Effector memory CD8-positive, alpha-beta T cell (primary cell): Measurements from ENCODE around the gene LYPLAL1.
"Not testable (repeated sequence)": the region's sequence is repeated elsewhere in the genome, so short reads cannot be mapped to it uniquely, and the experiment has no call there.

Experiments
- ATAC-seq: fragments of 150-1000 bp; cut with Tn5 transposase; replicated peaks from 2 replicates; pipeline ENCODE4 v1.10.0; 2021; ENCODE audit warnings: mild to moderate bottlenecking, moderate library complexity
- DNase-seq, 3 experiments: peaks; one replicate each; pipeline ENCODE4 v3.0.0; 2021
- H3K27ac Mint-ChIP-seq, 2 donors: one replicate each; pipeline ENCODE4 v1.8.0; 2022; ENCODE audit warnings: mild to moderate bottlenecking in 2 of 2, mixed read lengths in 2 of 2, moderate library complexity in 2 of 2
- H3K27me3 Mint-ChIP-seq, 2 donors: one replicate each; pipeline ENCODE4 v1.8.0; 2022; ENCODE audit warnings: mixed read lengths in 2 of 2
- H3K36me3 Mint-ChIP-seq: one replicate; pipeline ENCODE4 v1.8.0; 2022; ENCODE audit warnings: mild to moderate bottlenecking, moderate library complexity, mixed read lengths; ENCODE audit not compliant: insufficient read depth
- H3K4me1 Mint-ChIP-seq, 2 donors: one replicate each; pipeline ENCODE4 v1.8.0; 2022; ENCODE audit warnings: low read depth in 2 of 2, mixed read lengths in 2 of 2
- H3K4me3 Mint-ChIP-seq, 2 donors: one replicate each; pipeline ENCODE4 v1.8.0; 2022; ENCODE audit warnings: mild to moderate bottlenecking in 2 of 2, mixed read lengths in 2 of 2, moderate library complexity in 2 of 2
- H3K9me3 Mint-ChIP-seq, 2 donors: one replicate each; pipeline ENCODE4 v1.8.0; 2022; ENCODE audit warnings: mixed read lengths in 2 of 2

LYPLAL1 gene

DNA sequence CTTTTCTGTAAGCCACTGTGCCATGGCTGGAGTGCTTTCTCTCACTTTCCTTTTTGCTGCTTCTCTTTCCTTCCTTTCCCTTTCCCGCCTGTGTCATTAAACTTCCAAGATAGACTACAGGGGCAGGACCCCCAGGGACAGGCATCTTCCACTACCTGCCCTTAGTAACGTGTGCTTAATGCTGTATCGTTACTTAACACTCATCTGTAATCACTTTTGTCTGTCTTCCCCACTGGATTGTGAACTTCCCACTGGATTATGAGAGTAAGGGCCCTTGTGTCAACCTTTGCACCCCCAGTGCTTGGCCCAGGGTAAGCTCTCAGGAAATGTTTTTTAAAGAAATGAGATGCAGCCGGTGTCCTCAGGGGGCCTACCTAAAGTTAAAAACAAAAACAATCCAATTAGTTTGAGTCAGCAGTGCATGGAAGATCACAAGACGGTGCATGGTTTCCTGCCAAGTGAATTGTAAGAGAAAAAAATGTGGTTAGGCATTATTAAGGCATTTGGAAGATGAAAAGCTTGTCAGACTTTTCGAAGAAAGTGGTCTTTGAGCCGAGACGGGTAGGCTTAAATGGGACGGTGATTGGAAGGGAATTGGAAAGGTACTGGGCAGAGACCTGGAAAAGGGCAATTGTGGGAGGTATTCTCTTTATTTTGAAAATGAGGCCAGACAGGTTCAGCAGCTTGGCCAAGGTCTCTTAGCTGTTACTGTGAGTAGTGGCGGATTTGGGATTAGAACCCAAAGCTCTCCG is 958 bp downstream of the LYPLAL1 start:
- H3K27ac Mint-ChIP-seq, result peak overlapping the region; percentile 92 to 97

DNA sequence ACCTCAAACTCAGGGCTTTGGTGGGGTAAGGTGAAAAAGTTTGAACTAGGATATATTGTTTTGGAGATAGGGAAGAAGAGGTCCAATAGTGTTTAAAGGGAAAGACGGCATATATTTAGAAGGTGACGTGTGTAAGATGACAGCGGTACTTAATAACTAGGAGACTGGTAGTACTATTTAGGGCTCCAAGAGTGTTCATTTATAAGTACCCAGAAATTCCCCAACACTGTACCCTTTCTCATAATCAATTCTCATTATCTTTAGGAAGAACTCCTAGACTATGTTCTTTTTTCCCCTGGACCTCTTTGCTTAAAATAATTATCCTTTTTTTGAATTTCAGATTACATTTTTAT is 1.5 kb downstream of the LYPLAL1 start:
- DNase-seq (no peak), ATAC-seq (no peak)
- Mint-ChIP-seq H3K4me3 (peak overlapping the region; percentile 89 to 95), H3K27ac (peak overlapping the region in 1 of 2 donors; percentile 97), H3K36me3 (peaks cover 19% of the 10 kb centered on the region), H3K27me3 (no peaks in the 10 kb centered on the region), H3K4me1 (peaks cover 32 to 39% of the 10 kb centered on the region in 2 donors), H3K9me3 (peaks cover 0 to 5% of the 10 kb centered on the region in 2 donors)

More for the DNA sequence above, 958 bp downstream of the LYPLAL1 start:
- ATAC-seq (no peak), DNase-seq (peak in 1 of 3 experiments; percentile 1)
- Mint-ChIP-seq H3K9me3 (peaks cover 0 to 5% of the 10 kb centered on the region in 2 donors), H3K27me3 (no peaks in the 10 kb centered on the region), H3K36me3 (peaks cover 16% of the 10 kb centered on the region), H3K4me1 (peaks cover 32 to 39% of the 10 kb centered on the region in 2 donors), H3K4me3 (peak overlapping the region; percentile 89 to 95)

DNA sequence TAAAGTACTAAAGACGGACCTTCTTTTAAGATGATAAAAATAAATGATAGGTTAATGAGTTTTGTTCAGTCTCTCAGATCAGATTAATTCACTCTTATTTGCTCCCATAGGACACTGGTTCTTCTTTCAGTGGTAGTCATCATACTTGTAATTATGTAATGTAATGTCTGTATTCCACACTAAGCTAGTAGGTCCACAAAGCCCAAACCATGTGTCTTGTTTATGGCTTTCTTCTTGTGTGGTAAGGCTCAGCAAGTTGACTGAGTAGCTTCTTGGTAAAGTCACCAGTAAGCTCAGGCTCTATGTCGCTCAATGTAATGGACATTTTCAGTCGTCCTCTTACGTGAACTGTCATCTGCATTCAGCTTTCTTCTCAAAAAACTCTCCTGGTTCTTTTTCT is 2.5 kb downstream of the LYPLAL1 start:
- Mint-ChIP-seq H3K27me3 (no peaks in the 10 kb centered on the region), H3K9me3 (peaks cover 0 to 5% of the 10 kb centered on the region in 2 donors), H3K36me3 (peaks cover 19% of the 10 kb centered on the region), H3K4me1 (peaks cover 32 to 39% of the 10 kb centered on the region in 2 donors), H3K27ac (no peak overlapping the region), H3K4me3 (no peak overlapping the region)
- ATAC-seq (no peak), DNase-seq (no peak)

DNA sequence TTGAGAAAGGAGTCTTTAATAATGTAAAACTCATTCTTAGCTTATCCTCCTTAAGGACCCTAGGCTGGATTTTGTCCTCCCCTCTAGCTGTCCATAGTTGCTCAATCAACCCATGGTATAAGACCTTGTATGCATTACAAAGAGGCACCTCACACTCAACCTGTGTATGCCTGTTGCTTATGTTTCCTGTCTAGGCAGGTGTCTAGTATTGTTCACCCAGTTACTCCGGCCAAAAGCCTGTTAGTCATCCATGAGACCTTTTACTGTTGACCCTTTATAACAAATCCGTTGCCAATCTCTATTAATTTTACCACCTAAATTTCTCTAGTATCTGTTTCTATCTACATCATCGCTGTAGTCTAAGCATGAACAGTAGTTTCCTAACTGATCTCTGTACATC is 3.7 kb downstream of the LYPLAL1 start:
- DNase-seq (no peak), ATAC-seq (no peak)
- peaks cover 35 to 45% of the 10 kb centered on the region in 2 donors for H3K4me1 Mint-ChIP-seq
- H3K27me3 Mint-ChIP-seq, result no peaks in the 10 kb centered on the region
- peaks cover 0 to 5% of the 10 kb centered on the region in 2 donors for H3K9me3 Mint-ChIP-seq
- no peak overlapping the region for H3K27ac Mint-ChIP-seq
- H3K36me3 Mint-ChIP-seq, result peaks cover 19% of the 10 kb centered on the region
- H3K4me3 Mint-ChIP-seq, result no peak overlapping the region

DNA sequence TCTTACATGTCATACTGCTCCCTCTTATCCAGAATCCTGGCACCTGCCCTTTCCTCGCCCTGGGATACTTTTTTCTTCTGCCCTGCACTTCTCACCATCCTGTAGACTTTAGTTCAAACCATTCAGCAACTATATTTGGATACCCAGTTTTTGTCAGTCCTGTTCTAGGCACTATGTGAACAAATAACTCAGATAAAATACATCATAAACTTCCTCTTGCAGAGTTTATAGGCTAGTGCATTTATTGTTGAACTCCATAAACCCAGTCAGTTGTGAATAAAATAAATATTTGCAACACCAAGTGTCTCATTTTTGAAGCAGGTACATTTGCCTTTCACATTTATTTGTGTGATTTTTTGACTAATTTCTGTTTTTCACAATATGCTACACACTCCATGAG is 4.3 kb downstream of the LYPLAL1 start:
- peaks cover 0 to 1% of the 10 kb centered on the region in 2 donors for H3K9me3 Mint-ChIP-seq
- no peak overlapping the region for H3K4me3 Mint-ChIP-seq
- no peak overlapping the region for H3K27ac Mint-ChIP-seq
- H3K4me1 Mint-ChIP-seq, result peaks cover 33 to 46% of the 10 kb centered on the region in 2 donors
- no peaks in the 10 kb centered on the region for H3K27me3 Mint-ChIP-seq
- peaks cover 19% of the 10 kb centered on the region for H3K36me3 Mint-ChIP-seq
- DNase-seq, result no peak
- no peak for ATAC-seq

DNA sequence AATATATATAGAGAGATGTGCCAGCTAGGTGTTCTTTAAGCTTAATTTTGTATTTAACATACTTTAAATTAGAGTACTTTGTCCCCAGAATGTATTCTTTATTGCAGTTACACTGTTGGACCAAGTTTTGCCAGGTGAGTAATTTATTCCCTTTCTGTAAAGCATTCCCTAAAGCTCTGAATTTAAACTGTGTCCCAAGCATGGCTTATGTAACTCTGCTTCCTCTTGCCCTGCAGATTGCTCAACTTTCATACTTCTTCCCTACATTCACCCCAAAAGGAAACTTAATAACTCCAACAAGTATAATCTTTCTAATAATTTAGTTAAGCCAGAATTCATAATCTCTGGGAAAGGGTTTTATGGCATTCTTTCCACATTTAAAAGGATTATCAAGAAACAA is 5.6 kb downstream of the LYPLAL1 start:
- no peak for DNase-seq
- no peaks in the 10 kb centered on the region for H3K9me3 Mint-ChIP-seq
- H3K27me3 Mint-ChIP-seq, result no peaks in the 10 kb centered on the region
- H3K4me1 Mint-ChIP-seq, result peaks cover 31 to 54% of the 10 kb centered on the region in 2 donors
- H3K36me3 Mint-ChIP-seq, result peaks cover 12% of the 10 kb centered on the region
- ATAC-seq, result no peak
- no peak overlapping the region for H3K4me3 Mint-ChIP-seq
- H3K27ac Mint-ChIP-seq, result peak overlapping the region; percentile 7 to 19

DNA sequence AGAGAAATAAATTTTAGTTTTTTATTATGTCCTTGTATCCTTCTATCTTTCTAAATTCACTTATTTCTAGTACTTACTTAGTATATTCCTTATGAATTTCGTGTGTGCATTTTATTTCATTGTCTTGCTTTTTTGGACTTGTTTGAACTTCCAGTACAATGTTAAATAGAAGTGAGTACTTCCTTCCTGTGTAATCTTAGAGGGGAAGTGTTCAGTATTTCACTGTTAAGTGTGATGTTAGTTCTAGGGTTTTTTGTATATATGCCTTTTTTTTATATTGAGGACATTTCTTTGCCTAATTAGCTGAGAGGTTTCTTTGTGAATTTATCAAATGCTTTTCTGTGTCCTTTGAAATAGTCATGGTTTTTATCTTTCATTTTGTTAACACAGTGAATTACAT is 10.7 kb downstream of the LYPLAL1 start:
- peaks cover 19 to 45% of the 10 kb centered on the region in 2 donors for H3K4me1 Mint-ChIP-seq
- no peak for DNase-seq
- H3K27ac Mint-ChIP-seq, result no peak overlapping the region
- no peaks in the 10 kb centered on the region for H3K27me3 Mint-ChIP-seq
- ATAC-seq, result no peak
- H3K4me3 Mint-ChIP-seq, result peak overlapping the region in 1 of 2 donors; percentile 30
- H3K36me3 Mint-ChIP-seq, result peaks cover 6% of the 10 kb centered on the region
- no peaks in the 10 kb centered on the region for H3K9me3 Mint-ChIP-seq

DNA sequence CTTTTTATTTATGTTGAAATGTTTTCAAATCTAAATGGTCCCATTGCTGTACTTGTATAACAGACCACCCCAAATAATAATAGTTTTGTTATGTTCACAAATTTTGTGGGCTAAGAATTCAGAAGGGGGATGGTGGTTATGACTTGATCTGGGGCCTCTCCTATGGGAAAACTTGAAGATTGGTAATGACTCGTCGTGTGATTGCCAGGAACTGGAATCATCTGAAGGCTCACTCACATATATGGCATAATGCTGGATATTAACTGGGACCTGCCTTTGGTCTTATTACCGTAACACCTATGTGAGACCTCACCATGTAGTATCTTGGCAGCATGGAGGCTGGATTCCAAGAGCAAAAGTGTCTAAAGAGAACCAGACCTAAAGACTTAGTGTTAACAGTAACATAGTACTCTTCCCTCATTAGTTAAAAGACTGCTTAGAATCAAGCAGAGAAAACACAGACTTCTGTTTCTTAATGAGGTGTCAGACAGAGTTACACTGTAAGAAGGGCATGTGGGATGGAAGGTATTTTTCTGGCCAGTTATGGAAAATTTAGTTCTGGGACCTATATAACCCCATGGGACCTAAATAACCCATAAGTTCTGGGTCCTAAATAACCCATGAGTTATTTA is 11.9 kb downstream of the LYPLAL1 start:
- H3K27me3 Mint-ChIP-seq, result no peaks in the 10 kb centered on the region
- DNase-seq (no peak), ATAC-seq (no peak)
- H3K27ac Mint-ChIP-seq, result no peak overlapping the region
- H3K4me1 Mint-ChIP-seq, result peaks cover 19 to 45% of the 10 kb centered on the region in 2 donors
- H3K36me3 Mint-ChIP-seq, result no peaks in the 10 kb centered on the region
- no peak overlapping the region for H3K4me3 Mint-ChIP-seq
- H3K9me3 Mint-ChIP-seq, result no peaks in the 10 kb centered on the region

DNA sequence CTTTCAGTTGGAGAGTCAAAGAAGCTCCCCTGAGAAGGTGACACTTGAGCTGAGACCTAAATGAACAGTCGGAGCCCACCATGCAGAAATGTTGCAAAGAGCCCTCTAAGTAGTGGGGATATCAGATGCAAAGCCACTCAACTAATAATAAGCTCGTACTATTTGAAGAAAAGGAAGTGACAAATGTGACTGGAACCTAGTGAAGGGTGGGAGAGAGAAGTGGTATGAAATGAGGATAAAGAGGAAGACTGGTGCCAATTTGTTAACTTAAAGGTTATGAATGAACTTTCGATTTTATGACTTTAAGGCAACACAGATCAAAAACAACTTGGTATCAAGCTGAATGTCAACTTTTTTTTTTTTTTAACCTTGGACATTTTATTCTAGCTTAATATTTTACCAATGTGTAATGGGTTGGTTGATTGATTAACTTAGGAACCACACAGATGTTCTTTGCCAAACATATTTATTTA is 14.7 kb downstream of the LYPLAL1 start:
- Mint-ChIP-seq H3K27ac (no peak overlapping the region), H3K36me3 (no peaks in the 10 kb centered on the region), H3K27me3 (no peaks in the 10 kb centered on the region), H3K4me1 (peaks cover 13 to 30% of the 10 kb centered on the region in 2 donors), H3K9me3 (no peaks in the 10 kb centered on the region), H3K4me3 (no peak overlapping the region)
- ATAC-seq (no peak), DNase-seq (no peak)

DNA sequence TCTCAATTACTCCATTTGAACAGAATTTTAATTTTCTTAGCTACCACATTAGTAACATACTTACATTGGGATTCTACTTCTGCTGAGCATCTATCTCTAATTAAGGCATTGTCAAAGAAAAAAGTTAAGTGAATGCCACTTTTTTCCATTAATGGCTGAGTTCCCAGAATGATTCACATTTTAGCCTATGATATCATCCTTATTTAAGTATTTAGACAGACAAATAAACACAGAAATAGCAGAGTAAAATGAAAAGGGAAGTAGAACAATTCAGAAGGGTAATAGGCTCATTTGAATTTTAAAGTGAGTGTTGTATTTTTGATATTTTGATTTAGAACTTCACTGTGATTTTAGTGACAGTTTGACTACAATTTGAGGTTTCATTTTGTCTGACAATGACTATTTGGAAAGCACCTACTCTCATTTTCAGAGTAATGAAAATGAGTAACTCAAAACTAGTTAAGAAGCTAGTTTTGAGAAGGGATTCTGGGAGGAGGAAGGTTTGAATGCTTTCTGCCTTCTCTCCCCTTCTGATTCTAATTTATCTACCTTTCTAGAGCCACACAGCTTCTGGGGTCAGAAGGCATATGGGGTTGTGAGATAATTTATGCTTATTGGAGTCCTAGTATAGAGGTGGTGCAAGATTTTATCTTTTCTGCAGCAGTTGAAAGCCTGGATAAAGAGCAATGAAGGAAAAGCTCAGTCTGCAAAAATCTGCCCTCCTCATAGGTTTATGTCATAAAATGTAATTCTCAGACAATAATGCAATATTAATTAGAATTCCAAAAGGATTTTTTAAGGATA is 15.5 kb downstream of the LYPLAL1 start:
- peak overlapping the region in 1 of 2 donors; percentile 54 for H3K27ac Mint-ChIP-seq
- H3K4me1 Mint-ChIP-seq, result peaks cover 10 to 21% of the 10 kb centered on the region in 2 donors
- H3K36me3 Mint-ChIP-seq, result no peaks in the 10 kb centered on the region

DNA sequence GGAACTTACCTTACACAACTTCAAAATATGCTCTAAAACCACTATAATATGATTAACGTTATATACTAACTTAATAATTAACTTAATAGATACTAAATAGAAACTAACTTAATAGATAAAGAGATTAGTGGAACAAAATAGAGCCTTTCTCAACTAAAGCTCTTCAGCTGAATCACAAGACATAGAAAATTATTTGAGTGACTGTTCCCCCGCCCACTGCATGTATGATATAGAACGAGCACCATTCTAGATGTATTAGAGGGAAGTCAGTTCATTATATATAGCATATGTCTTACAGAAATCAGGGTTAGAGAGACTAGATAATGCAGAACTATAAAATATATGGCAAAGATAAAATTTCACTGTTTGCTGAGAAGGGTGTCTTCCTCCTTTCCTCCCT is 16.3 kb downstream of the LYPLAL1 start:
- Mint-ChIP-seq H3K27ac (no peak overlapping the region), H3K9me3 (no peaks in the 10 kb centered on the region), H3K36me3 (no peaks in the 10 kb centered on the region), H3K4me1 (peaks cover 7 to 19% of the 10 kb centered on the region in 2 donors), H3K4me3 (no peak overlapping the region), H3K27me3 (no peaks in the 10 kb centered on the region)
- ATAC-seq (no peak), DNase-seq (no peak)

More for the DNA sequence above, 15.5 kb downstream of the LYPLAL1 start:
- no peak for ATAC-seq
- DNase-seq, result no peak
- Mint-ChIP-seq H3K9me3 (no peaks in the 10 kb centered on the region), H3K4me3 (no peak overlapping the region), H3K27me3 (no peaks in the 10 kb centered on the region)

DNA sequence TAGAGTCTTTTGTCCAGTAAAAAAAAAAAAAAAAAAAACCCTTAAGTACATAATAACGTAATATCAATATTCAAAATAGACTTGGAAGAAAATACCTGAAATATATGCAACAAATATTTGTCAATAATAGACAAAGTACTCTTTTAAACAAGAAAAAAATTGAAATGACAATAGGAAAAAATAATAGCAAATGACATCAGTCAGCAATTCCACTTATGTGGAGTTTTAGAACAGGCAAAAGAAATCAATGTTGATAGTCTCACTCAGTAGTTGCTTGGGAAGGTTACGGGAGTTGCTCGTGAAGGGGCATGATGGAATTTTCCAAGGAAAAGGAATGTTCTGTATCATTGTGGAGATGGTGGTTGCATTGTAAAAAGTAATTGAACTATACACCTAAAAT is 16.9 kb downstream of the LYPLAL1 start:
- ATAC-seq, result no peak
- no peaks in the 10 kb centered on the region for H3K27me3 Mint-ChIP-seq
- no peak overlapping the region for H3K27ac Mint-ChIP-seq

DNA sequence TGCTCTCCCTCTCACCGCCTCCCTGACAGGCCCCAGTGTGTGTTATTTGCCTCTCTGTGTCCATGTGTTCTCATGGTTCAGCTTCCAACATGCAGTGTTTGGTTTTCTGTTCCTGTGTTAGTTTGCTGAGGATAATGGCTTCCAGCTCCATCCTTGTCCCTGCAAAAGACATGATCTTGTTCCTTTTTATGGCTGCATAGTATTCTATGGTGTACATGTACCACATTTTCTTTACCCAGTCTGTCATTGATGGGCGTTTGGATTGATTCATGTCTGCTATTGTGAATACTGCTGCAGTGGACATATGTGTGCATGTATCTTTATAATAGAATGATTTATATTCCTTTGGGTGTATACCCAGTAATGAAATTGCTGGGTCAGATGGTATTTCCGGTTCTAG is 22.2 kb downstream of the LYPLAL1 start:
- H3K27me3 Mint-ChIP-seq, H3K4me1 Mint-ChIP-seq, H3K27ac Mint-ChIP-seq, H3K4me3 Mint-ChIP-seq, DNase-seq, H3K9me3 Mint-ChIP-seq, ATAC-seq: not testable (repeated sequence)
- peaks cover 12% of the 10 kb centered on the region for H3K36me3 Mint-ChIP-seq

More for the DNA sequence above, 16.9 kb downstream of the LYPLAL1 start:
- no peaks in the 10 kb centered on the region for H3K9me3 Mint-ChIP-seq
- H3K4me3 Mint-ChIP-seq, result no peak overlapping the region
- peaks cover 3 to 13% of the 10 kb centered on the region in 2 donors for H3K4me1 Mint-ChIP-seq
- DNase-seq, result no peak
- peaks cover 3% of the 10 kb centered on the region for H3K36me3 Mint-ChIP-seq
